H1 (cell line): ENCODE measurements around the gene CCDC30. TPM values are rescaled to one million over a fixed set of nuclear protein-coding genes. Genes with fewer than 3 reads are reported as not detected.

Source experiments
- CTCF ChIA-PET: fragments of 300-600 bp; sonication (Branson Sonifier 250); formaldehyde crosslinking; loops from one replicate; lab custom pipeline; 2021; ENCODE audit not compliant: partially characterized antibody; lab: Charles Lee
- POLR2A ChIA-PET: fragments of 300-600 bp; sonication (Branson Sonifier 250); formaldehyde crosslinking; loops from one replicate; lab custom pipeline; 2021; ENCODE audit warnings: inconsistent platforms; ENCODE audit not compliant: partially characterized antibody; lab: Charles Lee
- DNase-seq, 2 experiments: peaks; one replicate each; pipeline versions ENCODE4 v3.0.0 to v3.0.0-alpha.2; 2010 to 2022; ENCODE audit warnings: low spot score in 2 of 2, low read depth in 1 of 2, mixed read lengths in 1 of 2
- FAIRE-seq: peaks from 2 replicates; lab custom pipeline; 2011; peaks lifted over from hg19 to GRCh38; lab: Jason Lieb, UNC
- H2AFZ ChIP-seq: 2 replicates; pipeline ENCODE4 v1.8.1; 2012; ENCODE audit warnings: low read length, inconsistent platforms
- H2AK5ac ChIP-seq: 2 replicates; pipeline ENCODE4 v1.6.1; 2013; ENCODE audit warnings: low read depth, low read length
- H2BK120ac ChIP-seq: replicated peaks from 2 replicates; pipeline ENCODE3; 2013; ENCODE audit warnings: low read depth, low read length, inconsistent platforms
- H2BK12ac ChIP-seq: 2 replicates; pipeline ENCODE4 v1.6.1; 2013; ENCODE audit warnings: low read depth, low read length
- H2BK15ac ChIP-seq: 2 replicates; pipeline ENCODE4 v1.6.1; 2013; ENCODE audit warnings: low read length
- H2BK20ac ChIP-seq: 2 replicates; pipeline ENCODE4 v1.6.1; 2013; ENCODE audit warnings: low read length
- H2BK5ac ChIP-seq: 2 replicates; pipeline ENCODE4 v1.6.1; 2013; ENCODE audit warnings: low read depth, low read length
- H3K14ac ChIP-seq: 2 replicates; pipeline ENCODE4 v1.6.1; 2013; ENCODE audit warnings: inconsistent platforms; ENCODE audit not compliant: insufficient read length
- H3K18ac ChIP-seq: 2 replicates; pipeline ENCODE4 v1.6.1; 2013; ENCODE audit warnings: low read length; ENCODE audit errors: extremely low read depth
- H3K23ac ChIP-seq: 2 replicates; pipeline ENCODE4 v1.6.1; 2013; ENCODE audit warnings: inconsistent platforms; ENCODE audit not compliant: insufficient read length
- H3K23me2 ChIP-seq: 2 replicates; pipeline ENCODE4 v1.6.1; 2013; ENCODE audit warnings: low read depth, low read length
- H3K27ac ChIP-seq: 2 replicates; pipeline ENCODE4 v1.6.1; 2011; ENCODE audit warnings: low read depth, low read length, inconsistent platforms
- H3K27me3 ChIP-seq, 4 experiments: replicated peaks in 1 of 4; 1 replicate in 1 of 4; 2 replicates in 3 of 4; pipeline versions ENCODE4 v1.6.1 to v1.8.1; 2011 to 2013; ENCODE audit warnings: low read length in 3 of 4, mild to moderate bottlenecking in 3 of 4, inconsistent platforms in 2 of 4, mixed read lengths in 2 of 4, moderate library complexity in 1 of 4; ENCODE audit not compliant: control insufficient read depth in 3 of 4, insufficient read depth in 3 of 4; ENCODE audit errors: extremely low read depth in 1 of 4
- H3K36me3 ChIP-seq, 4 experiments: 2 replicates each; pipeline versions ENCODE4 v1.6.1 to v1.8.1; 2011 to 2013; ENCODE audit warnings: mild to moderate bottlenecking in 4 of 4, low read length in 3 of 4, moderate library complexity in 2 of 4, control low read depth in 1 of 4, inconsistent platforms in 1 of 4; ENCODE audit not compliant: insufficient read depth in 4 of 4, control insufficient read depth in 2 of 4
- H3K4ac ChIP-seq: replicated peaks from 2 replicates; pipeline ENCODE3; 2013; ENCODE audit warnings: low read length, low read depth, mixed read lengths, inconsistent platforms; ENCODE audit not compliant: insufficient read length
- H3K4me1 ChIP-seq, 4 experiments: replicated peaks in 1 of 4; 1 replicate in 1 of 4; 2 replicates in 3 of 4; pipeline versions ENCODE4 v1.6.1 to v1.8.1; 2011 to 2013; ENCODE audit warnings: low read length in 3 of 4, inconsistent platforms in 2 of 4, mixed read lengths in 1 of 4; ENCODE audit not compliant: insufficient read depth in 4 of 4, control insufficient read depth in 3 of 4
- H3K4me2 ChIP-seq, 2 experiments: 2 replicates each; pipeline versions ENCODE4 v1.6.1 to v1.8.1; 2011 to 2013; ENCODE audit warnings: low read depth in 2 of 2, low read length in 2 of 2, control low read depth in 1 of 2, inconsistent platforms in 1 of 2, mild to moderate bottlenecking in 1 of 2; ENCODE audit not compliant: insufficient read depth in 1 of 2
- H3K4me3 ChIP-seq, 4 experiments: fragments of 200-600, 300-600 bp in 1 of 4; sonication (generic), shearing (Covaris generic), sonication (Bioruptor Twin) in 1 of 4; 2 replicates each; pipeline versions ENCODE4 v1.5.1 to v1.8.1; 2011 to 2016; ENCODE audit warnings: low read length in 4 of 4, low read depth in 3 of 4, control low read depth in 2 of 4, inconsistent platforms in 2 of 4, mild to moderate bottlenecking in 2 of 4, mixed read lengths in 1 of 4, moderate library complexity in 1 of 4; ENCODE audit not compliant: insufficient read depth in 2 of 4; ENCODE audit errors: extremely low read depth in 1 of 4
- H3K56ac ChIP-seq: replicated peaks from 2 replicates; pipeline ENCODE3; 2013; ENCODE audit warnings: low read depth, mild to moderate bottlenecking, mixed read lengths, low read length, inconsistent platforms; ENCODE audit not compliant: insufficient read length
- H3K79me1 ChIP-seq: 2 replicates; pipeline ENCODE4 v1.6.1; 2013; ENCODE audit warnings: low read depth, low read length, control low read depth
- H3K79me2 ChIP-seq, 2 experiments: 2 replicates each; pipeline versions ENCODE4 v1.6.1 to v1.8.1; 2012 to 2013; ENCODE audit warnings: low read length in 2 of 2, mild to moderate bottlenecking in 2 of 2, inconsistent platforms in 1 of 2; ENCODE audit not compliant: insufficient read depth in 2 of 2, control insufficient read depth in 1 of 2
- H3K9ac ChIP-seq, 4 experiments: replicated peaks in 1 of 4; 1 replicate in 1 of 4; 2 replicates in 3 of 4; pipeline versions ENCODE4 v1.6.1 to v1.8.1; 2011 to 2013; ENCODE audit warnings: low read depth in 3 of 4, low read length in 3 of 4, control low read depth in 2 of 4, mild to moderate bottlenecking in 2 of 4, moderate library complexity in 2 of 4, inconsistent platforms in 1 of 4; ENCODE audit errors: extremely low read depth in 1 of 4
- H3K9me3 ChIP-seq, 2 experiments: 2 replicates each; pipeline versions ENCODE4 v1.6.1 to v1.8.1; 2012 to 2013; ENCODE audit warnings: mild to moderate bottlenecking in 2 of 2, moderate library complexity in 2 of 2, control low read depth in 1 of 2, inconsistent platforms in 1 of 2, low read depth in 1 of 2, low read length in 1 of 2, mixed read lengths in 1 of 2; ENCODE audit not compliant: insufficient read depth in 2 of 2
- H4K20me1 ChIP-seq, 2 experiments: replicated peaks in 1 of 2; 2 replicates each; pipeline versions ENCODE3 to v1.8.1; 2011 to 2013; ENCODE audit warnings: inconsistent platforms in 2 of 2, low read length in 2 of 2, mild to moderate bottlenecking in 1 of 2; ENCODE audit not compliant: insufficient read depth in 2 of 2, control insufficient read depth in 1 of 2
- H4K5ac ChIP-seq: 2 replicates; pipeline ENCODE4 v1.6.1; 2013; ENCODE audit warnings: low read length, low read depth, mixed read lengths, inconsistent platforms; ENCODE audit not compliant: insufficient read length
- H4K8ac ChIP-seq: 2 replicates; pipeline ENCODE4 v1.8.0; 2013; ENCODE audit warnings: mild to moderate bottlenecking, moderate library complexity, low read length, inconsistent platforms; ENCODE audit not compliant: insufficient read depth; ENCODE audit errors: extremely low read depth
- H4K91ac ChIP-seq: replicated peaks from 2 replicates; pipeline ENCODE3; 2013; ENCODE audit warnings: low read length, mixed read lengths, inconsistent platforms; ENCODE audit not compliant: insufficient read length
- YY1 ChIP-seq: IDR thresholded peaks from 2 replicates; pipeline ENCODE4 v1.6.1; 2011; ENCODE audit warnings: low read depth, mild to moderate bottlenecking, low read length
- ZNF274 ChIP-seq: IDR thresholded peaks from 2 replicates; pipeline ENCODE4 v1.7.0; 2012; ENCODE audit warnings: low read length, borderline replicate concordance; ENCODE audit errors: extremely low read depth
- WGBS, 2 experiments: shearing (Covaris generic) in 1 of 2; methylation state at CpG; one replicate each; pipeline versions ENCODE4 v1.1.6 to v1.1.7; 2013 to 2015; ENCODE audit warnings: low lambda C conversion rate in 2 of 2, mixed read lengths in 2 of 2, inconsistent platforms in 1 of 2, low coverage in 1 of 2, missing lambda C conversion rate in 1 of 2; ENCODE audit not compliant: insufficient replicate concordance in 2 of 2, insufficient coverage in 1 of 2, insufficient read length in 1 of 2; ENCODE audit errors: extremely low coverage in 1 of 2, missing lambda C conversion rate in 1 of 2; 5-methylcytosine and 5-hydroxymethylcytosine counted together
- polyA plus RNA-seq, 7 experiments: library from polyadenylated mRNA; depleted of rRNA in 3 of 7; stranded (reverse) in 5 of 7; unstranded in 2 of 7; fragments of >200 nt in 5 of 7; fragments of 200-250 nt in 2 of 7; gene quantifications; 1 replicate in 5 of 7; 2 replicates in 1 of 7; 4 replicates in 1 of 7; pipeline versions ENCODE4 v1.2.1 to v1.2.3, GENCODE V29; 2011 to 2013; ENCODE audit warnings: missing spikeins in 2 of 7, mixed read lengths in 2 of 7
- total RNA-seq: library from RNA; stranded (reverse); fragmentation: NEBNext Ultra II Directional; extraction: Animal tissue kit (Norgen Biotek cat#: 25700); gene quantifications from 2 replicates; pipeline ENCODE4 v1.2.1, GENCODE V29; 2021

CCDC30 gene
- total and polyA plus RNA-seq, 2 of the 8 experiments (the other 6 are each of a cell fraction or from before 2014, with no cell fraction given), result 0.60 to 1.8 TPM

- no peak overlapping the region for H2BK5ac ChIP-seq
- H3K4me3 ChIP-seq, result peak overlapping the region; percentile 83 to 99 (median 88); a peak in 7 of 8 replicates
- no peak overlapping the region for H3K4ac ChIP-seq
- H3K79me2 ChIP-seq, result peaks cover 61 to 83% of the 10 kb centered on the region in 2 experiments
- no peak overlapping the region for H3K56ac ChIP-seq
- ChIA-PET POLR2A (interaction anchor here (0.6 to 7.3 kb wide), 14 partner anchors 7 to 197 kb away, joined by 4 to 94 read pairs (median 15); partner anchors contain the start of genes C1orf50, P3H1 and PPIH), CTCF (interaction anchor here (1.1 to 2.1 kb wide), 4 partner anchors 13 to 280 kb away, joined by 3 to 8 read pairs (median 4); no protein-coding TSS in a partner anchor)
- H3K4me2 ChIP-seq, result peak overlapping the region; percentile 84 to 99
- H3K27me3 ChIP-seq, result no peaks in the 10 kb centered on the region
- peak; percentile 96 for TF ChIP-seq YY1
- TF ChIP-seq ZNF274, result no peak
- no peak overlapping the region for H3K27ac ChIP-seq
- H4K8ac ChIP-seq, result no peak overlapping the region
- no peak overlapping the region for H2AFZ ChIP-seq
- 29% methylated on average over 5 of the region's 5 CpGs; no CpG with 5 or more reads in 1 of the 2 experiments for WGBS, 2 experiments
- no peak overlapping the region for H2BK120ac ChIP-seq
- H4K20me1 ChIP-seq, result peaks cover 38 to 48% of the 10 kb centered on the region in 2 experiments
- no peak overlapping the region for H2BK12ac ChIP-seq
- no peak overlapping the region for H3K23ac ChIP-seq
- no peak overlapping the region for H2AK5ac ChIP-seq
- H3K18ac ChIP-seq, result no peak overlapping the region
- DNase-seq (no peak), FAIRE-seq (no peak)
- H3K14ac ChIP-seq, result no peak overlapping the region
- H2BK15ac ChIP-seq, result no peak overlapping the region
- H2BK20ac ChIP-seq, result no peak overlapping the region
- H4K5ac ChIP-seq, result no peak overlapping the region
- no peaks in the 10 kb centered on the region; the same call in 1 of the 2 replicates for H3K79me1 ChIP-seq
- H3K9me3 ChIP-seq, result no peaks in the 10 kb centered on the region
- peak overlapping the region in 3 of 4 experiments; percentile 8 to 51 (median 9); a peak in 4 of 7 replicates for H3K9ac ChIP-seq
- H3K4me1 ChIP-seq, result peaks cover 2 to 11% (median 4%) of the 10 kb centered on the region in 4 experiments; a peak in 6 of 7 replicates
- no peak overlapping the region for H4K91ac ChIP-seq
- peaks cover 0 to 42% (median 11%) of the 10 kb centered on the region in 4 experiments; a peak in 6 of 8 replicates for H3K36me3 ChIP-seq
- H3K23me2 ChIP-seq, result peaks cover 16% of the 10 kb centered on the region
Observed at GRCh38 chr1:42684139-42684538, 221.1 kb downstream of the CCDC30 start.
